ENCODE data around the gene ACSM4. TPM values are rescaled to one million over a fixed set of nuclear protein-coding genes. Genes with fewer than 3 reads are reported as not detected.
"Not testable (repeated sequence)": the region's sequence is repeated elsewhere in the genome, so short reads cannot be mapped to it uniquely, and the experiment has no call there.

Gene ACSM4, protein sequence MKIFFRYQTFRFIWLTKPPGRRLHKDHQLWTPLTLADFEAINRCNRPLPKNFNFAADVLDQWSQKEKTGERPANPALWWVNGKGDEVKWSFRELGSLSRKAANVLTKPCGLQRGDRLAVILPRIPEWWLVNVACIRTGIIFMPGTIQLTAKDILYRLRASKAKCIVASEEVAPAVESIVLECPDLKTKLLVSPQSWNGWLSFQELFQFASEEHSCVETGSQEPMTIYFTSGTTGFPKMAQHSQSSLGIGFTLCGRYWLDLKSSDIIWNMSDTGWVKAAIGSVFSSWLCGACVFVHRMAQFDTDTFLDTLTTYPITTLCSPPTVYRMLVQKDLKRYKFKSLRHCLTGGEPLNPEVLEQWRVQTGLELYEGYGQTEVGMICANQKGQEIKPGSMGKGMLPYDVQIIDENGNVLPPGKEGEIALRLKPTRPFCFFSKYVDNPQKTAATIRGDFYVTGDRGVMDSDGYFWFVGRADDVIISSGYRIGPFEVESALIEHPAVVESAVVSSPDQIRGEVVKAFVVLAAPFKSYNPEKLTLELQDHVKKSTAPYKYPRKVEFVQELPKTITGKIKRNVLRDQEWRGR
- polyA plus RNA-seq (ENCODE audit: insufficient read length), result 0.09 TPM

DNA sequence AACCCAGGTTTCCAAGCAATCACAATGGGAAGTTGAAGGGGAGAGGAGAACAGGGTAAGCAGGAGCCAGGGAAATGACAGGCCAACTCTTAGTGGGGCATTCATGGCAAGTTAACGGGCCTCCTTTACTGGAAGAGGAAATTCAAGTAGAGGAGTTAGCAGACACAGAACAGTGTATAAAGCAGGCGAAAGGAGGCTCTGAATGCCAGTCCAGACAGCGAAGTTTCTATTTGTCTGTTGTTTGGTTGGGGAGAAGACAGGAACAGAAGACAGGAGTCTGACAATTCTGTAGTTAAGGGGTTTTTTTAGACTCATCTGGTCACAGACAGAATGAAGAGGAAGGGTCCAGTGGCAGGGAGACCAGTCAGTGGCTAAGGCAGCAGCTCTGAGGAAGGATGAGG lies at the start of gene ACSM4:
ACSM4 (plus strand) TSS at position 301 of the 400 bp plus-strand sequence. CDS start 260 bp downstream, outside the sequence.
- no peak for DNase-seq (ENCODE audit: low read depth)

DNA sequence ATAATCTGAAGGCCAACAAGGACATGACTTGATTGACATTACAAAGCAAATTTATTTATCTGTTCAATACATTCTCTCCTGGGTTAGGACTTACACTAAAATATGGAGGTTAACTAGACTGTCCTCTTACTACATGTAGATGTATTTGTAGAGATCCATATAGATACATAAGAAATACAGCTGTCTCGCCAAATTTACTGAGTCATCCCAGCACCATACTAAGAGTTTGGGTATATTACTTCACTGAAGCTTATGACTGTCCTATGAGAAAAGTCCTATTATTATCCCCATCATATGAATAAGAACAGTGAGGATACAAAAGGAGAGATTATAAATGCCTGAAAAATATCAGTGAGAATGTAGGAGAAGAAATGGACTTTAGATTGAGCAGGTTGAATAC lies 44.8 kb upstream of the ACSM4 start:
- no peak for DNase-seq (ENCODE audit: low read depth)

GRCh38 chr12:7264538-7264937 lies 39.3 kb upstream of the ACSM4 start:
- DNase-seq (ENCODE audit: low read depth), result no peak

DNA sequence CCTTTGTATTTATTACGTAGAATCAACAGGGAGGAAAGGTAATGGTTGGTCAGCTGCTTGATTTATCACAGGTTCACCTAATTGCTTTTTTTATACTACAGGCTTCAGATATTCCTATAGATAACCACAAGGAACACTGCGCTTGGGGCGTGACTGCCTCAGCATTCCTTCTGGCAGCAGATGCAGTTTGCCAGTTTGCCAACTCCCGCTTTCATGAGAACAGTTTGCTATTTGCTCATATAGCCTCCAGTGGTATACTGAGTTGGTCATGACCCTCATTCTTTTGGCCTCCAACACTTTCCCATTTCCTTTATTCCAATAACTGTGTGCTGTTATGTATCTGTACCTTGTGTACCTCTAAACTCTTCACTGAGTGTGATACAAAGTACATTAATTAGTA lies 38.6 kb upstream of the ACSM4 start:
- no peak for DNase-seq (ENCODE audit: low read depth)

DNA sequence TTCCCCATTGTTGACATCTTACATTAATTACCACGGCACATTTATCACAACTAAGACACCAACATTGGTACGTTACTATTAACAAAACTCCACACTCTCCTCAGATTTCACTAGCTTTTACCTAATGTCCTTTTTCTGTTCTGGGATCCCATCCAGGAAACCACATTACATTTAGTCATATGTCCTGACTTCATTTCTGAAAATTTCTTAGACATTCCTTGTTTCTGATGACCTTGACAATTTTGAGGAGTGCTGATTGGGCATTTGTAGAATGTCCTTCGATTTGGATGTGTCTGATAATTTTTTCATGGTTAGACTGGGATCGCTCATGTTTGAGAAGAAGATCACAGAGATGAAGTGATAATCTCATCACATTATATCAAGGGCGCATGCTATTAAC lies 34.6 kb upstream of the ACSM4 start:
- DNase-seq (ENCODE audit: low read depth), result no peak

DNA sequence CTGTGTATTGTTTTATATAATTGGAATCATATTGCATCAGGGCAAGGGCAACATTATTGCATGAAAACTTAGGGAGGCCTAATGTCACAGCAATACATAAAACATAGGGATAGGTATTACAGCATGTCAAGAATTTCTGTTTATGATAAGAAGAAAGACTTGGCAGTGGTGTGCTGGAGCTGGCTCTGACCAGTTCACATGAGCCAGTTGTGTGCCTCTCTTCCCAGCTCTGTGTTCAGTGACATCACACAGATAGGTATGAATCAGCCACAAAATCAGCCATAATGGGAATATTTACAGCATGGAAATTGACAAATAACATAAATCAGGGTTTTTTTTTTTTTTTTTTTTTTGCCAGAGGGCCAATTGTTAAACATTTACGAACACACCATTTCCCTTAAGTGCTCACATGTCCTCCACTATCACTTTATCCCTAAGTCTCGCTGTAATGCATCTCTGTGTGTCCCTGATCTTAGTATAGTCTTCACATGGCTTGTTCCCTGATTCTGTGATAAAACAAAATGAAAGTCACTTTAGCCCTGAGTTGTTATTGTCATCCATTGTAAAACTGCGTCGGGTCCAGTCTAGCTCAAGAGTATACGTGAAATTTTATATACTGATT lies 31.9 kb upstream of the ACSM4 start:
- no peak for DNase-seq (ENCODE audit: low read depth)

- not testable (repeated sequence) for DNase-seq (ENCODE audit: low read depth)
Measured at GRCh38 chr12:7275482-7275881, 28.4 kb upstream of the ACSM4 start.

- DNase-seq (ENCODE audit: low read depth), result no peak
Measured at GRCh38 chr12:7282844-7283243, 21.0 kb upstream of the ACSM4 start.

GRCh38 chr12:7289743-7290142 lies 14.1 kb upstream of the ACSM4 start:
- DNase-seq (ENCODE audit: low read depth), result no peak

- DNase-seq (ENCODE audit: low read depth), result not testable (repeated sequence)
Measured at GRCh38 chr12:7290588-7290987, 13.3 kb upstream of the ACSM4 start.

DNA sequence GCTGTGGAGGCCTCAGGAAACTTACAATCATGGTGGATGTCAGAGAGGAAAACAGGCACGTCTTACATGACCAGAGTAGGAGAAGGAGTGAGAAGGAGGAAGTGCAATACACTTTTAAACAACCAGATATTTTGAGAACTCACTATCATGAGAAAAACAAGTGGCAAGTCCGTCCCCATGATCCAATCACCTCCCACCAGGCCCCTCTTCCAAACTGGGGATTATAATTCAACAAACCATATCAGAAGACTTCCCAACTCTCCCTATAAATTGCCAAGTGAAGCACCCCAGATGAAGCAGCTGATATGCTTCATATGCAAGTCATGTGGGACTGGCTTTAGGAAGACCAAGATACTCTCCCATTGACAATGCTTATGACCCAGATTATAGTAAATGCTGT lies 11.6 kb upstream of the ACSM4 start:
- no peak for DNase-seq (ENCODE audit: low read depth)

DNA sequence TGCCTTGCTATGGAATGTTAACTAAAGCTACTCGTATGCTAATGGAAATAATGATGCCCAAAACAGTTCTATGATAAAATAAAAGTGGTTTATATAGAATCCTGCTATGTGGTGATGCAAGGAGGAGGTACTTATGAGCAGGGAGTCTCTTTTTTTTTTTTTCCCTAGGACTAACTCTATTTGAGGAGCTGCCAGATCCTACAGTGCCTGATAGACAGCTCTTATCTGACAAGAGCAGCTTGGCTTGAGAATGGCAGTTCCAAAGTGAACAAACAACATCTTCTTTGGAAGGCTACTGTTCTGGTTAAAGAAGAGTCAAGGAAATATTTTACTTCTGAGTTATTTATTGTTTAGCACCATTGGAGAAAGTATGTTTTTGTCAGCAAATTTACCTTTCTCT lies 10.2 kb upstream of the ACSM4 start:
- no peak for DNase-seq (ENCODE audit: low read depth)

GRCh38 chr12:7295529-7295928 lies 8.3 kb upstream of the ACSM4 start:
- DNase-seq (ENCODE audit: low read depth), result no peak

DNA sequence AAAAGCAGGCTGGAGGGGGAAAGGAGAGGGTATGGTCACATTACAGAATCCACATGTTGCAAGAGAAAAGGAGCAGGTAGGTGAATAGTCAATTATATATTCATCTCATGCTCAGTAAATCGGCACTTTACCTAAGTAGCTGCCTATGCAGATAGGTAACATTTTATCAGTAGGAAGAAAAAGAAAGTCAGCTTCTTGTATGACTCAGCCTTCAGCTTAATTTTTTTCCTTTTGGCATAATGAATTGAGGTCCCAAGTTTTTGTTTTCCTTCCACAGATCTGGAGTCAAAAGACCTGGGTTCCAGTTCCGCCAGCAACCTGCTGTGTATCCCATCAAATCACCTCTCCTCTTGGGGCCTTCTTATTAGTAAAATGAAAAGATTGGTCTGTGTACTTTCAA lies 6.0 kb upstream of the ACSM4 start:
- DNase-seq (ENCODE audit: low read depth), result no peak

DNA sequence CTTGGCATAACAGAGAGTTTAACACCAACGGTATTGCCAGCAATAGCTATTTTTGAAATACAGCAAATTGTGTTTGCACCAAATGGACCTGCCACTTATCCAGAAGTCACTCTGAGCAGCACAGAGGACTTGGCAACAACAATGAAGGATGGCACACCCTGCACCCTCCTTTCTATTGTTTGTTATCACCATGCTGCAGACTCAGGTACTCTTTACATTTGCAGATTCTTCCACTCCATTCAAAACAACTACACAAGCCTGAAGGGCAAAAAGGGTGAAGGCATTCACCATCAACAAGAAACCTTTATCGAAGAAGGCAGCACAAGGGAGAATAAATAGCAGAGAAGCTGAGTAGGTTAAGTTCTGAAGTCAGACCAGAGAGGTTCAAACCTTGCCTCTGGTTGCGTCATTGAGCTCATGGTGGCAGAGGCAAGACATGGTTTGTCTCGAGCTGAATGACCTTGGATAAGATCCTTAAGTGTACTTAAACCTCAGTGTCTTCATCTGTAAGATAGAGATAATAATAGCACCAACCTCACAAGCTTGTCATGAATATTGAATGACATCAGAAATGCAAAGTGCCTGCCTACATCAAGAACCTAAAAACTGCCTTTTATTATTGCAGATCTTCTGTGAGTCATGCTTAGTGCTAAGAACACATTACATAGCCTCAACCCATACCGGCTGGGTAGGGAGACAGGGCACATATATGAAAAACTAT lies 1.4 kb upstream of the ACSM4 start:
- DNase-seq (ENCODE audit: low read depth), result no peak

GRCh38 chr12:7303230-7303629 lies 642 bp upstream of the ACSM4 start:
- DNase-seq (ENCODE audit: low read depth), result no peak

GRCh38 chr12:7304456-7304855 lies 584 bp downstream of the ACSM4 start:
- no peak for DNase-seq (ENCODE audit: low read depth)

DNA sequence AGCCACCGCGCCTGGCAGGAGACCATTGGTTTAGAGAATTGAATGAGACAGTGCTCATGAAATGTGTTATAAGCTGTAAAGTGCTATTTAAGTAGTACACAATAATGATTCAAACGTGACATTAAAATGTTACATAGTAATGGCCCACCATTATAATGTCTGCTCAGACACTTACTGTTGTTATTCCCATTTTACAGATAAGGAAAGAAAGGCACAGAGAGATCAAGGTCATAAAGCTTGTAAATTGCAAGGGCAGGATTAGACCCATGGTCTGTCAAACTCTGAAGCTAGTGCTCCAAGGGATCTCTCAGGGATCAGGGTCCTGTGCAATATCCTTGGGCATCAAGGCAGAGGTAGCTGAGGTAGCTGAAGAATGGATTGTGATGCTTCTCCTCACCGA lies 6.2 kb downstream of the ACSM4 start:
- no peak for DNase-seq (ENCODE audit: low read depth)

DNA sequence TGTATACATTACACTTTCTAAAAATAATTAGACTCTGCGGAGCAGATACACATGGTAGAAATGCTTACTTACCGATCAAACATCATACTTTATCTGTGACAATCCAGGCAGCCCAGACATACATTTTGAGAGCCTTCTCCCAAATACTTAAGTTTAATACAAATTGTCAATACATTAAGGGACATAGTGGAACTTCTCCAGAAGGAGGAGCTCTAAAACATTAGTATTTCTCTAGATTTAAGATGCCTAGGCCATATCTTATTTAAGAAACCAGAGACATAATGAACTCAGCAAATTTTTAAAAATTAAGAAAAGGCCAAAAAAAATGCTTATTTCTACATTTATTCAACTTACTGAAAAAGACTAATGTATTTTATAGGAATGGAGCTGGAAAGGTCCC lies 16.1 kb downstream of the ACSM4 start:
- no peak for DNase-seq (ENCODE audit: low read depth)

DNA sequence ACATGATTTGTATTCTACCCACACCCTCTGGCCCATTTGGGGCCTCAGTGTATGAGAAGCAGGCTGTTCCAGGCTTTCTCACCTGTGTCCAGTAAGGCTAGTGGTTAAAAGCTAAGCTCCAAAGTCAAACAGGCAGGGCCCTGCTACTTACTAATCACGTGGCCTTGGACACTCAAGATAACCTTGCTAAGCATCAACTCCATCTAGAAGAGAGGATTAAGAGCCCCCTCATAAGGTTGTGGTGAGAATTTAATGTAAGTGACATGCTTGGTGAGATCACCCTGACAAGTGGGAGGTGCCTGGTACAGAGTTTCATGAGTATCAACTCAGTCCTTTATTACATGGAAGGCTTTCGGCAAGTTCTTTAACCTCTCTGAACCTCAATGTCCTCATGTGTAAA lies 17.8 kb downstream of the ACSM4 start:
- no peak for DNase-seq (ENCODE audit: low read depth)

- no peak for DNase-seq (ENCODE audit: low read depth)
Measured at GRCh38 chr12:7322599-7322998, 18.7 kb downstream of the ACSM4 start.

DNA sequence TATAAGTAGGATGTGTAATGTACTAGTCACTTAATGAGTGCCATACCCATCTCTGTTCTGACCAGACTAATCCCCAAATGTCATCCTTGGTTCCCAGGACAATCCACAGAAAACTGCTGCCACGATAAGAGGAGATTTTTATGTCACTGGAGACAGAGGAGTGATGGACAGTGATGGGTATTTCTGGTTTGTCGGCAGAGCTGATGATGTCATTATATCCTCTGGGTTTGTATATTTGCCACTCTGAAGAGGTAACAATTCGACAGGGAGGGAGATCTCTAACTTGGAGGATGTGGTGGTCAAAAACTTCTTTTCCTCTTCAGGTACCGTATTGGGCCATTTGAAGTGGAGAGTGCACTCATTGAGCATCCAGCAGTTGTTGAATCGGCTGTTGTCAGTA lies 20.3 kb downstream of the ACSM4 start:
- no peak for DNase-seq (ENCODE audit: low read depth)

Measured in forelimb muscle (tissue), 1 donor.